ENCODE results near the gene ZNF664. TPM values are rescaled to one million over a fixed set of nuclear protein-coding genes. Genes with fewer than 3 reads are reported as not detected.
A peak's percentile ranks its signal among the peaks of the same experiment; 100 is the strongest.

Gene ZNF664
- total RNA-seq, 1 experiment from 2014 or later: 87.6 TPM

DNA sequence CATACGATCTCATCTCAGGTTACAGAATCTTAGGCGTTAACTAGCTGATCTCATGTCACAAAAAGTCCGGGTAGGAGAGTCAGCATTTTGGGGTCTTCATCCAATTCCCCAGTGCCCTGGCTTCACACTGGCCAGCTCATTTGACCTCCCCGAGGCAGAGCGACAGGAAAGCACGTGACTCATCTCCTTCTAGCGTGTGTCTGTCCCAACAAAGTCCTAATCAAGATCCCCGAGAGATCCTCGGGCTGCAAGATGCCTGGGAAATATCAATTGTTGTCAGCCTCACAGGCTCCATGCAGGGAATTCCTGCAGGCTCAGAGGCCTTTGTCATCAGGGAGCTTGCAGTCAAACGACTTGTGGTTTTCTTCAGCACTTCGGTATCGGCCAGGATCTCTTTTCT lies 57.5 kb downstream of the ZNF664 start:
- peaks cover 7% of the 10 kb centered on the region; the same call in 1 of the 2 replicates for H3F3A ChIP-seq (ENCODE audit: insufficient read depth, low read depth)
- H3K4me2 ChIP-seq: no peak overlapping the region
- no TSS peak for BruUV-seq (replicated peaks)
- POLR2A ChIA-PET (ENCODE audit: unreplicated experiment): no interaction called here
- no peak for DNase-seq
- no peak overlapping the region for H3K27ac ChIP-seq
- H3K9me3 ChIP-seq (ENCODE audit: insufficient read depth, low read depth): no peaks in the 10 kb centered on the region
- H3K36me3 ChIP-seq (ENCODE audit: low read depth): no peaks in the 10 kb centered on the region
- H2AFZ ChIP-seq: no peak overlapping the region
- TF ChIP-seq, protein P1, sequence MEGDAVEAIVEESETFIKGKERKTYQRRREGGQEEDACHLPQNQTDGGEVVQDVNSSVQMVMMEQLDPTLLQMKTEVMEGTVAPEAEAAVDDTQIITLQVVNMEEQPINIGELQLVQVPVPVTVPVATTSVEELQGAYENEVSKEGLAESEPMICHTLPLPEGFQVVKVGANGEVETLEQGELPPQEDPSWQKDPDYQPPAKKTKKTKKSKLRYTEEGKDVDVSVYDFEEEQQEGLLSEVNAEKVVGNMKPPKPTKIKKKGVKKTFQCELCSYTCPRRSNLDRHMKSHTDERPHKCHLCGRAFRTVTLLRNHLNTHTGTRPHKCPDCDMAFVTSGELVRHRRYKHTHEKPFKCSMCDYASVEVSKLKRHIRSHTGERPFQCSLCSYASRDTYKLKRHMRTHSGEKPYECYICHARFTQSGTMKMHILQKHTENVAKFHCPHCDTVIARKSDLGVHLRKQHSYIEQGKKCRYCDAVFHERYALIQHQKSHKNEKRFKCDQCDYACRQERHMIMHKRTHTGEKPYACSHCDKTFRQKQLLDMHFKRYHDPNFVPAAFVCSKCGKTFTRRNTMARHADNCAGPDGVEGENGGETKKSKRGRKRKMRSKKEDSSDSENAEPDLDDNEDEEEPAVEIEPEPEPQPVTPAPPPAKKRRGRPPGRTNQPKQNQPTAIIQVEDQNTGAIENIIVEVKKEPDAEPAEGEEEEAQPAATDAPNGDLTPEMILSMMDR (conservative IDR thresholded peaks at IDR 0.05): no peak
- no peak overlapping the region for H3K4me3 ChIP-seq
- intact Hi-C loops (cut with micrococcal nuclease; ENCODE audit: unreplicated experiment): no loop called here
- H4K20me1 ChIP-seq (ENCODE audit: insufficient read depth): no peaks in the 10 kb centered on the region
- H3K4me1 ChIP-seq (replicated peaks; ENCODE audit: insufficient read depth): peaks cover 17% of the 10 kb centered on the region
- H3K9me2 ChIP-seq (ENCODE audit: insufficient read depth): no peaks in the 10 kb centered on the region
- no peaks in the 10 kb centered on the region for H3K79me2 ChIP-seq (ENCODE audit: low read depth)
- H3K27me3 ChIP-seq (ENCODE audit: insufficient read depth, low read depth): no peaks in the 10 kb centered on the region
- CTCF ChIA-PET: interaction anchor here (1.0 kb wide), 1 partner anchor 62 kb away, joined by 3 read pairs; no protein-coding TSS in a partner anchor

DNA sequence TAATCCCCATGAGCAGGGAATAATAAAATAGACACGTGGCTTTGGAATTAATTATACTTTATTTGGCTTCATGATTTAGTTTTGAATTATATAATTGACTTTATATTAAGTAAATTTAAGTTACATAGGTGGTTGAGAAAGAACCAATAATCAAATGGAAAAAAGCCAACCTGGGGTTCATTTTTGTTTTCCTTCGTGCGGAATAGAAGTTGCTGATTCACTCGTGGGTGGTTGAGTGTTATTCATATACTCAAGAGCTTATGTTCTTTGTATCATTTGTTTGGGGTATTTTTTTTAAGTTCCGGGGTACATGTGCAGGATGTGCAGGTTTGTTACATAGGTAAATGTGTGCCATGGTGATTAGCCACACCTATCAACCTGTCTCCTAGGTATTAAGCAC lies 58.0 kb downstream of the ZNF664 start:
- Histone ChIP-seq H3K9me2 (ENCODE audit: insufficient read depth) (no peaks in the 10 kb centered on the region), H3K27ac (no peak overlapping the region), H3K79me2 (ENCODE audit: low read depth) (no peaks in the 10 kb centered on the region), H3K27me3 (ENCODE audit: insufficient read depth, low read depth) (no peaks in the 10 kb centered on the region), H3K4me1 (replicated peaks; ENCODE audit: insufficient read depth) (peaks cover 17% of the 10 kb centered on the region), H3K4me3 (no peak overlapping the region), H3K4me2 (no peak overlapping the region), H3K9me3 (ENCODE audit: insufficient read depth, low read depth) (no peaks in the 10 kb centered on the region), H3F3A (ENCODE audit: insufficient read depth, low read depth) (peaks cover 7% of the 10 kb centered on the region; the same call in 1 of the 2 replicates), H2AFZ (no peak overlapping the region), H4K20me1 (ENCODE audit: insufficient read depth) (no peaks in the 10 kb centered on the region), H3K36me3 (ENCODE audit: low read depth) (no peaks in the 10 kb centered on the region)
- TF ChIP-seq EZH2 (IDR thresholded peaks at IDR 0.05; ENCODE audit: low read depth): no peak
- TF ChIP-seq, protein P1 (conservative IDR thresholded peaks at IDR 0.05): no peak
- POLR2A ChIA-PET (ENCODE audit: unreplicated experiment): no interaction called here
- intact Hi-C loops (cut with micrococcal nuclease; ENCODE audit: unreplicated experiment): no loop called here
- DNase-seq: no peak
- CTCF ChIA-PET: interaction anchor here (1.0 kb wide), 1 partner anchor 63 kb away, joined by 3 read pairs; no protein-coding TSS in a partner anchor
- no TSS peak for BruUV-seq (replicated peaks)

DNA sequence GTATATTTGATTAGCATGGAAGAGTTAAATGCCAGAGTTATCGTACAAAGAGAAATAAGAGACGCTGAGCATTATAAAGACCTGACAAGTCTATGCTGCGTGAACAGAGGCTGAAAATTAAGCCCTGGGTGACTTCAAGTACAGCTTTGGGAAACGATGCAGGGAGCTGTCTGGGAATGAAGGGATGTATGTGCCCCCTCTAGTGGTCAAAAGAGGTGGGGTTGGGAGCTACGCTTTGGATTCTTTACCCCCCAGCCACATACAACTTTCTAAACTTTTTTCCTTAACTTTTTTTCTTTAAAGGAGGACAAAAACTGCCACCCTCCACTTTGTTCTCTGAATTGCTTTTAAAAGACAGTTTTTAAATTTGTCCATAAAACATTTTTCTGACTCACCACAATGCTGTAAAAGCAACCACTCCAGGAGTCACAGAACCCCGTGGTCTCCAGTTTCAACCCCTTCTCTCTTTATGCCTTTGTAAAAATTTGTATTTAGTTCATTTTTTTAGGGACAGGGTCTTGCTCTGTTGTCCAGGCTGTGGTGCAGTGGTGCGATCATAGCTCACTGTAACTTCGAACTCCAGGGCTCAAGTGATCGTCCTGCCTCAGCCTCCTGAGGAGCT lies 59.4 kb downstream of the ZNF664 start:
- ChIA-PET CTCF (interaction anchor here (0.6 to 0.7 kb wide), 2 partner anchors 11 to 440 kb away, joined by 3 to 4 read pairs; no protein-coding TSS in a partner anchor), POLR2A (ENCODE audit: unreplicated experiment) (interaction anchor here (0.9 kb wide), 1 partner anchor 740 kb away, joined by 10 read pairs; no protein-coding TSS in a partner anchor)
- Histone ChIP-seq H3K36me3 (ENCODE audit: low read depth) (no peaks in the 10 kb centered on the region), H3K9me3 (ENCODE audit: insufficient read depth, low read depth) (no peaks in the 10 kb centered on the region), H2AFZ (no peak overlapping the region), H3K4me3 (no peak overlapping the region), H3K27me3 (ENCODE audit: insufficient read depth, low read depth) (no peaks in the 10 kb centered on the region), H3K27ac (no peak overlapping the region), H3F3A (ENCODE audit: insufficient read depth, low read depth) (no peaks in the 10 kb centered on the region), H3K9me2 (ENCODE audit: insufficient read depth) (no peaks in the 10 kb centered on the region), H3K4me2 (no peak overlapping the region), H3K79me2 (ENCODE audit: low read depth) (no peaks in the 10 kb centered on the region), H3K4me1 (replicated peaks; ENCODE audit: insufficient read depth) (peaks cover 4% of the 10 kb centered on the region), H4K20me1 (ENCODE audit: insufficient read depth) (0 out of 2 replicates have a peak, but pooled peaks cover 3% of the 10 kb centered on the region)
- intact Hi-C loops (cut with micrococcal nuclease; ENCODE audit: unreplicated experiment): loop anchor here (2.0 kb wide), 1 partner anchor 230 kb away; no protein-coding TSS in a partner anchor
- TF ChIP-seq EZH2 (IDR thresholded peaks at IDR 0.05; ENCODE audit: low read depth): no peak
- TF ChIP-seq, protein P1 (conservative IDR thresholded peaks at IDR 0.05): peak; percentile 83
- peak in 1 of 2 experiments; percentile 27 for DNase-seq
- BruUV-seq (replicated peaks): no TSS peak
